Caco-2 (cell line): ENCODE results near the gene COPZ1. TPM values are rescaled to one million over a fixed set of nuclear protein-coding genes. Genes with fewer than 3 reads are reported as not detected.

Experiments
- BruUV-seq: library from RNA; stranded (reverse); fragments of 400-500 nt; replicated peaks from 2 replicates; lab custom pipeline; 2021; lab: Mats Ljungman, UMichigan
- CTCF ChIA-PET: fragments of 300-600 bp; sonication (Branson Sonifier 250); formaldehyde crosslinking; loops from one replicate; lab custom pipeline; 2022; ENCODE audit warnings: antibody characterized with exemption; lab: Charles Lee
- POLR2A ChIA-PET: fragments of 300-600 bp; sonication (Branson Sonifier 250); formaldehyde crosslinking; loops from one replicate; lab custom pipeline; 2022; ENCODE audit warnings: antibody characterized with exemption; lab: Charles Lee
- DNase-seq, 2 experiments: peaks; one replicate each; pipeline versions ENCODE4 v3.0.0 to v3.0.0-alpha.2; 2020 to 2022
- H3K27me3 ChIP-seq: replicated peaks from 2 replicates; pipeline ENCODE4 v1.6.0; 2011; ENCODE audit warnings: low read length; ENCODE audit not compliant: control insufficient read depth, insufficient read depth
- H3K36me3 ChIP-seq: 2 replicates; pipeline ENCODE4 v1.5.1; 2011; ENCODE audit warnings: low read length; ENCODE audit not compliant: control insufficient read depth, insufficient read depth
- H3K4me1 ChIP-seq: fragments of 250-450 bp; sonication (Bioruptor Pico); 2 replicates; pipeline ENCODE4 v1.5.1; 2020; ENCODE audit warnings: mild to moderate bottlenecking
- H3K4me3 ChIP-seq: 2 replicates; pipeline ENCODE4 v1.5.1; 2011; ENCODE audit warnings: low read depth, mild to moderate bottlenecking, control low read depth, low read length
- H3K9me3 ChIP-seq: fragments of 250-450 bp; sonication (Bioruptor Pico); 2 replicates; pipeline ENCODE4 v1.5.1; 2020; ENCODE audit warnings: mild to moderate bottlenecking, moderate library complexity
- H3K27ac Mint-ChIP-seq: one replicate; pipeline ENCODE4 v1.8.0; 2022; ENCODE audit warnings: mixed read lengths; ENCODE audit not compliant: unreplicated experiment
- H3K27me3 Mint-ChIP-seq: one replicate; pipeline ENCODE4 v1.8.0; 2022; ENCODE audit warnings: mixed read lengths; ENCODE audit not compliant: insufficient read depth, unreplicated experiment
- H3K36me3 Mint-ChIP-seq: one replicate; pipeline ENCODE4 v1.8.0; 2022; ENCODE audit warnings: mild to moderate bottlenecking, mixed read lengths; ENCODE audit not compliant: insufficient read depth, unreplicated experiment
- H3K4me1 Mint-ChIP-seq: one replicate; pipeline ENCODE4 v1.8.0; 2022; ENCODE audit warnings: low read depth, mixed read lengths; ENCODE audit not compliant: unreplicated experiment
- H3K4me3 Mint-ChIP-seq: one replicate; pipeline ENCODE4 v1.8.0; 2022; ENCODE audit warnings: mild to moderate bottlenecking, moderate library complexity, mixed read lengths; ENCODE audit not compliant: unreplicated experiment
- H3K9me3 Mint-ChIP-seq: one replicate; pipeline ENCODE4 v1.8.0; 2022; ENCODE audit warnings: mixed read lengths; ENCODE audit not compliant: unreplicated experiment
- CTCF ChIP-seq, 2 experiments: fragments of 200-600 bp in 1 of 2; IDR thresholded peaks; 1 replicate in 1 of 2; 2 replicates in 1 of 2; pipeline versions ENCODE4 v1.5.1 to v1.8.0; 2011 to 2022; ENCODE audit warnings: antibody characterized with exemption in 1 of 2, control low read depth in 1 of 2, inconsistent platforms in 1 of 2, low read depth in 1 of 2, low read length in 1 of 2, mild to moderate bottlenecking in 1 of 2, moderate library complexity in 1 of 2; ENCODE audit not compliant: insufficient read depth in 1 of 2, severe bottlenecking in 1 of 2, unreplicated experiment in 1 of 2
- intact Hi-C: fragments of 100-400 bp; cut with micrococcal nuclease; formaldehyde crosslinking; loops from one replicate; pipeline ENCODE4 v1.10.0; 2022; ENCODE audit not compliant: unreplicated experiment
- total RNA-seq: library from RNA; stranded (reverse); gene quantifications from 2 replicates; pipeline ENCODE4 v1.2.3, GENCODE V29; 2022

The COPZ1 gene
- total RNA-seq, 1 experiment from 2014 or later = 129 TPM

DNA sequence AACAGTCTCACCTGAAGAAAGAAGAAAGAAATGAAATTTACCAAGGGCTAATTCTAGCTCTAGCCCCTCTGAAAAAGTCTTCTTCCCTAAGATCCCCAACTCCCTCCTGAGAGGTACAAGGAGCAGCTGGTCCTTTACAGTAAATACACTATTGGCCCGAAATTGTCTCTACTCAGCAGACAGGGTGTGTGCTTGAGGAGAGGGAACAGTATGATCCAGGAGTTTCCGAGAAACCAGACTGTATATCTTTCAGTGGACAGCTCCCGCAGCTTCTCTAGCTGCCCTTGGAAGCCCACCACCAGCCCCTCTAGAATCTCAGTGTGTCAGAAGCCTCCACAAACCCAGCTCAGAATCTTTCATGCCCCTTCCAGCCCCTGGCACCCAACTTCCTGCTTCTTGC is 31.3 kb downstream of the COPZ1 start:
- H3K27me3 Mint-ChIP-seq = no peaks in the 10 kb centered on the region
- no peak overlapping the region for H3K4me3 ChIP-seq
- CTCF ChIA-PET = interaction anchor here (1.2 kb wide), 2 partner anchors 19 to 31 kb away, joined by 3 read pairs; partner anchors contain the start of gene COPZ1
- no peak for TF ChIP-seq CTCF (IDR thresholded peaks at IDR 0.05; ENCODE audit: insufficient read depth in 1 of 2, low read depth in 1 of 2, low read length in 1 of 2, severe bottlenecking in 1 of 2, unreplicated experiment in 1 of 2)
- no peaks in the 10 kb centered on the region for H3K9me3 Mint-ChIP-seq
- no peak overlapping the region for H3K27ac Mint-ChIP-seq
- H3K36me3 Mint-ChIP-seq = no peaks in the 10 kb centered on the region
- BruUV-seq = no TSS peak
- H3K27me3 ChIP-seq = no peaks in the 10 kb centered on the region
- POLR2A ChIA-PET = no interaction called here
- peaks cover 11% of the 10 kb centered on the region for H3K4me1 ChIP-seq
- intact Hi-C loops = no loop called here
- DNase-seq = no peak
- H3K36me3 ChIP-seq = no peaks in the 10 kb centered on the region
- peaks cover 7% of the 10 kb centered on the region for H3K4me1 Mint-ChIP-seq
- no peaks in the 10 kb centered on the region for H3K9me3 ChIP-seq
- H3K4me3 Mint-ChIP-seq = no peak overlapping the region

- Histone ChIP-seq H3K4me1 (peaks cover 11% of the 10 kb centered on the region), H3K27me3 (no peaks in the 10 kb centered on the region), H3K36me3 (no peaks in the 10 kb centered on the region), H3K4me3 (no peak overlapping the region), H3K9me3 (no peaks in the 10 kb centered on the region)
- no TSS peak for BruUV-seq
- H3K27ac Mint-ChIP-seq = no peak overlapping the region
- CTCF ChIA-PET = interaction anchor here (1.2 kb wide), 2 partner anchors 20 to 32 kb away, joined by 3 read pairs; partner anchors contain the start of gene COPZ1
- no peak overlapping the region for H3K4me3 Mint-ChIP-seq
- H3K27me3 Mint-ChIP-seq = no peaks in the 10 kb centered on the region
- H3K9me3 Mint-ChIP-seq = no peaks in the 10 kb centered on the region
- POLR2A ChIA-PET = no interaction called here
- DNase-seq = no peak
- TF ChIP-seq CTCF (IDR thresholded peaks at IDR 0.05; ENCODE audit: insufficient read depth in 1 of 2, low read depth in 1 of 2, low read length in 1 of 2, severe bottlenecking in 1 of 2, unreplicated experiment in 1 of 2) = no peak
- H3K36me3 Mint-ChIP-seq = no peaks in the 10 kb centered on the region
- intact Hi-C loops = no loop called here
- peaks cover 7% of the 10 kb centered on the region for H3K4me1 Mint-ChIP-seq
Observed at GRCh38 chr12:54356951-54357356, 32.0 kb downstream of the COPZ1 start.

DNA sequence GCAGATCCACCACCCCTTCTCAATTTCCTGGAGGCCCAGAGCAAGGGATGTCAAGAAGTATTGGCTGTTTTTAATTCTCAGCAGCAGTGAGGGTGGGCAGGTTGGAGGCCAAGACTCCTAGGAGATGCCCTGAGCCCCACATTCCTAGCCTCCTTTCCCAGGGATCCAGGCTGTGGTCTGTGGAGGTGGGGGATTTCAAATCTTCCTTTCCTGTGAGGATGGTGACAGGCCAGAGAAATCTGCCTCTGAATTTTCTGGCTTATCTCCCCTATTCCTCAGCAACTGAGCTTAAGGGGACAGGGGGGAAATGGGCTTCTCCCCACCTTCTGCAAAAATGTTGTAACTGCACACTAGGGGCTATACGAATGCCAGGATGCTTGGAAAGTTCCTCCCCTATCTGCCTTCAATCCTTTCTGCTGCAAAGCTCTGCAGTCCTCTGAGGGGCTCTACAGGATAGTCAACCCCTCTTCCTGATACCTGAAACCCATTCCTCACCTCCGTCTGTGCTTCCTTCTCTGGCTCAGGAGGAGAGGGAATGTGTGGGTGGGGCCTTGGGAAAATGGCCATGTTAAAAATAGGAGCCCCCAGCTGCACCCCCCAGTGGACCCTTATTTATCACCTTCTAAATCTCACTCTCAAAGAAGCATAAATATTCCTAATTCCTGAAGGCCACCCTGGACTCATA is 32.7 kb downstream of the COPZ1 start:
- H3K27me3 Mint-ChIP-seq = no peaks in the 10 kb centered on the region
- H3K36me3 Mint-ChIP-seq = no peaks in the 10 kb centered on the region
- H3K4me3 ChIP-seq = peak overlapping the region; percentile 70; the same call in 1 of the 2 replicates
- no peaks in the 10 kb centered on the region for H3K36me3 ChIP-seq
- intact Hi-C loops = loop anchor here (2.0 kb wide), 1 partner anchor 57 kb away; the partner anchor contains the start of gene NFE2
- H3K27ac Mint-ChIP-seq = no peak overlapping the region
- H3K4me1 Mint-ChIP-seq = peaks cover 7% of the 10 kb centered on the region
- POLR2A ChIA-PET = interaction anchor here (2.9 kb wide), 1 partner anchor 77 kb away, joined by 29 read pairs; the partner anchor contains the start of genes CBX5 and HNRNPA1
- CTCF ChIA-PET = interaction anchor here (0.8 to 3.3 kb wide), 4 partner anchors 21 to 139 kb away, joined by 3 to 44 read pairs (median 18); partner anchors contain the start of gene COPZ1
- TF ChIP-seq CTCF (IDR thresholded peaks at IDR 0.05; ENCODE audit: insufficient read depth in 1 of 2, low read depth in 1 of 2, low read length in 1 of 2, severe bottlenecking in 1 of 2, unreplicated experiment in 1 of 2) = no peak
- BruUV-seq = no TSS peak
- no peaks in the 10 kb centered on the region for H3K27me3 ChIP-seq
- DNase-seq = no peak
- H3K4me3 Mint-ChIP-seq = no peak overlapping the region
- peaks cover 11% of the 10 kb centered on the region for H3K4me1 ChIP-seq
- no peaks in the 10 kb centered on the region for H3K9me3 ChIP-seq
- H3K9me3 Mint-ChIP-seq = no peaks in the 10 kb centered on the region
